NCI-H69 (cell line): ENCODE data around the gene COL20A1.

Source experiments
- DNase-seq: peaks from one replicate; lab custom pipeline; 2025; lab: John Stamatoyannopoulos, UW

The COL20A1 gene

DNA sequence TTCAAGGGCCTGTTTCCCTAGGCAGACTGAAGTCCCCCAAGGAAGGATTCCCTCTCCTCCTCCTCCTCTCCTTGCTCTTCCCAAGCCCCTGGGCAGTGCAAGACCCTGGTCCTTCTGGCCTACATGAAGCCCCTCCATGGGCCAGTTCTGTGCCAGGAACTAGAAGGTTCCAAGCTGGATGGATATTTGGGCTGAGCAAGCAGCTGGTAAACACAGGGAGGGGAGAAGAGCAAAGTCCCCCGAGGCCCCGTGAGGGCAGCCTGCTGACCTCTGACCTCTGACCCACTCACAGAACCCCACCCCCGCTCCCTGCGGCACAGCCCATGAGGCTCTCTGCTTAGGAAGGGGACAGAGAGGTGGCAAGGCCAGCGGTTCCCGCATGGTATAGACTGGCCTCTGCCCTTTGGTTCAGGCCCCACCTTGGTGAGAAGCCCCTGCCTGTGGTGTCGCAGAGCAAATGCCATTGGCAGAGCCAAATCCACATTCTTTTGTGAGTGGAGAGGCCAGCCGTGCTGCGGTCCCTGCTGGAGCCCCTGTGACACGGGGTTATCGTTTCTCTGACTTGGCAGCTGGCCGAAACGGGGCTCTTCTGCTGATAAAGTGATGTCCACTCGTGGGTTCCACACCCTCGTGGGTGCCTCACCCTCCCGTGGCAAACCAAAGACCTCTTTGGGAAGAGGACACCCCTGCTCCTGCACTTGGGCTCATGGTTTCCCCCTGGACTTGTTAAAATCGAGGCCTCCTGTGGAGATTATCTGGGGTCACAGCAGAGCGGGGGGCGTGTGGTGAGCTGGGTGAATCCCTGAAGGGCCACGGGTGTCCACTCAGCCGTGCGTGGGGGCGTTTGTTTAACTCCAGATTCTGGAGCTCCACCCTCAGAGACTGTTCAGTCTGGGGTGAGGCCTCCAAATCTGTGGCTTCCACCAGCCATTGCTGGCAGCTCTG lies 70.3 kb downstream of the COL20A1 start:
- DNase-seq, result no peak

DNA sequence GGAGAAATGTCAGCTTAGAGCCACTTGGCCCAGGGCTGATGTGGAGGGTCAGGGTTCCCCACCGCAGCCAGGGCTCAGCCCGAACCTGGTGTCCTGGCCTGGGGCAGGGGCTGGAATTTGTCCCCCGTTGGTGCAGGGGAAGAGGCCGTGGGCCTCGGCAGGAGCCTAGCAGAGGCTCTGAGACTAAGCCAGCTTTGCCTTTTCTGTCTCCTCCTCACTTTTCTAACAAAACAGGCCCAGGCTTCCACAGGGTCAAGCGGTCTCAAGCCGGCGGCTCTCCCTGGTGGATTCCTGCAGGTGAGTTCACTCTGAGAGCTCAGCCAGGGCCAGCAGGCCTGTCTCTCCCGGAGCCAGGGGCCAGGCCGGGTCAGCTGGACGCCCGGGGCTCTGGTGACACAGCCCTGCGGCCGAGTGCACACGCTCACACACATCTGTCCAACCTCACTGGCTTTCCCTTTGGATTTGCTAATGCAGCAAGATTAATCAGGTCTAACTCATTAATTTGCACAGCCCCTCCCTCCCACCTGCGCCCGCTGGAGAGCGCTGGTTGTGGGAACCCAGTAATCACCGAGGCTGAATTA lies 71.1 kb downstream of the COL20A1 start:
- DNase-seq, result peak; percentile 7

DNA sequence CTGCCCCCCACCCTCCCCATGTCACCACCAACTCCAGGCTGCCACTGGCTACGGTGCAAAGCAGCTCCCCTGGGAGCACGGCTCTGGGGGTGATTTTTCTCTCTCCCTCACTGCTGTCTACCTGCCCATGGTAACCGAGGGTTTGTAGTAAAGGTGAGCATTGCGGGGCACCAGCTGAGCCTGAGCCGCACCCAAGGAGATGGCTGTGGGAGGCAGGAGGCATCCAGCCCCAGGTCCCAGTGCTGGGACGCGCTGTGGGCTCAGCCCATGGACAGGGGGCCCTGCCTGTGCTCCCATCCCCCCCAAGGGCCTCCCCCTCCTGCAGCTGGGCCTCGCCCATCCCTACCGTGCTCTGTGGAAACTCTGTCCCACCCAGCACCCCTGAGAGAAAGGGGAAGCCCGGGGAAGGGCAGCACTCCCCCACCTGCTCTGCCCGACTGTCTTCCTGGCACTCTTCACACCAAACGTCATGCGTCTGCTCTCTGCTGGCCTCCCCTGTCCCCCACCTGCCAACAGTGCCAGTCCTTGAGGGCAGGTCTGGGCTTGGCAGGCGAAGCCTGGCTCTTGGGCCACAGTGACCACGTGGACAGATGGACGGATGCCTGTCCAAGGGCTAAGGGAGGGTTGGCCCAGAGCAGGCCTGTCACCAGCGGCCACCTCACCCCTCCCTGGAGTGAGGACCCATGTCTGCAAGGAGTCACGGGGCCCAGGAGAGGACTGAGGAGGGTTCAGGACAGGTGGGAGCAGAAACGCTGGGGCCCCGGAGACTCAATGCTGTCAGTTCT lies 72.0 kb downstream of the COL20A1 start:
- DNase-seq, result no peak

DNA sequence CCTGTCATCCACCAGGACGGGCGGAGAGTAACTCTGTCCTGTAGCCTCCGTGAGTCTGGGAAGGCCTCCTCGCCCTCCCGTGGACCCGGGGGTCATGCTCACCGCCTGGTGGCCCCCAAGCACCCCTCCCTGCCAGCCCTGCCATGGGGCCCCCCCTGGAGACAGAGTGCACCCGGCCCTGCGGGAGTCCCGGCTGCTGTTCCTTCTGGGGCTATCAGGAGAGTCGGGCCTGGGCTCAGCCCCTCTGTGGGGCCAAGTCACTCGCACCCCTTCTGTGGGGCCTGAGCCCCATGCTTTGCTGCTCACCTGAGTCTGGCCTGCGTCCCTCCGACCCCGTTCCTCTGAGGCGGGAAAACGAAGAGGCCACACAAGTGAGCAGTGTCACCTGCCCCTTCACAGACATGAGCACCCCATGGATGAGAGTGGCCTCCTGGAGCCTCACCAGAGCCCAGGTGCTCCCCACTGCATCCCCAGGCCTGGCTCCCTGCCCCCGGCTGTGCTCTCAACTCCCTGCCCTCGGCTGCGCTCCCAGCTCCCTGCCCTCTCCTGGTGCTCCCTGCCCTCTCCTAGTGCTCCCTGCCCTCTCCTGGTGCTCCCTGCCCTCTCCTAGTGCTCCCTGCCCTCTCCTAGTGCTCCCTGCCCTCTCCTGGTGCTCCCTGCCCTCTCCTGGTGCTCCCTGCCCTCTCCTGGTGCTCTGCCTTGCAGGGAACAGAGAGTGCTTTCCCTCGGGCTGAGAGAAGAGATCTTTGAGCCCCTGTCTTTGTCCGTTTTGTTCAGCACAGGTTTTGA lies 72.8 kb downstream of the COL20A1 start:
- no peak for DNase-seq

DNA sequence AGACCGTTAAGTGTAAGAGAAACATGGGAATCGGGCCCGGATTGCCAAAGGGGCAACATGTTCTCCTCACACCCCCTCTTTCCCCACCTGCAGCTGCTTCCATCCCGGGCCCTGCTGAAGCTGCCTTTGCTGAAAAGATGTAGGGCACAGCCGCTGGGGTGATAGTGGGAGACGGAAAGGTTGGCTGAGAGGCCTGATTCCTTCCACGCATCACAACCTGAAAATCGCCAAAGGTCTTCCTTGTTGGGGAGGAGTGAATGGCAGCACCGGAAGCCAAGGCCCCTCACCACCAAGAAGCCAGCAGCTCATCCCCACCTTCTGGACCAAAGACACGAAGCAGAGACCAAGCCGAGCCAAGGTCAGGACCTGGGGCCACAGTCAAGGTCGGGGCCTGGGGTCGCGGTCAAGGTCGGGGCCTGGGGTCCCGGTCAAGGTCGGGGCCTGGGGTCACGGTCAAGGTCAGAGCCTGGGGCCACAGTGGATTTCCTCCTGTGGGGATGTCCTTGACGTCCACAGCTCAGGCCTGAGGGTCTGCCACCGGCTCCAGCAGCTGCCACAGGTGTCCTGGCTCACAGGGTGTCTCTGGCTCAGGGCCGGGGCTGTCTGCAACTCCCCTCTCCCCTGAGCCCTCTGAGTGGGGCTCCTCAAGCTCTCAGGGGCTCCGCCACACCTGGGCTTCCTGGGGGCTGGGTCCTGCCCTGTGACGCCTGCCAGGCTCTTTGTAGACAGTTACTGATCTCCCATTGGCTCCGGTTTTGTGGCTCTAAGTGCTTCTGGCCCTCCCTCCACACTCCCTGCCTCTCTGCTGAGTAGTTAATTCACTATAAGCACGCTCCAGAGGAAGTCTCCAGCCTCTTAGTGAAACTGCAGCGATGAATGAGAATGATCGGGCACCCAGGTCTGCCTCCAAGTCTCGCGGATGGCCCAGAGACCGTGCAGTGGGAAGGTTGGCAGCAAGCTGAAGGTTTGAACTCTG lies 73.7 kb downstream of the COL20A1 start:
- peak; percentile 32 for DNase-seq

DNA sequence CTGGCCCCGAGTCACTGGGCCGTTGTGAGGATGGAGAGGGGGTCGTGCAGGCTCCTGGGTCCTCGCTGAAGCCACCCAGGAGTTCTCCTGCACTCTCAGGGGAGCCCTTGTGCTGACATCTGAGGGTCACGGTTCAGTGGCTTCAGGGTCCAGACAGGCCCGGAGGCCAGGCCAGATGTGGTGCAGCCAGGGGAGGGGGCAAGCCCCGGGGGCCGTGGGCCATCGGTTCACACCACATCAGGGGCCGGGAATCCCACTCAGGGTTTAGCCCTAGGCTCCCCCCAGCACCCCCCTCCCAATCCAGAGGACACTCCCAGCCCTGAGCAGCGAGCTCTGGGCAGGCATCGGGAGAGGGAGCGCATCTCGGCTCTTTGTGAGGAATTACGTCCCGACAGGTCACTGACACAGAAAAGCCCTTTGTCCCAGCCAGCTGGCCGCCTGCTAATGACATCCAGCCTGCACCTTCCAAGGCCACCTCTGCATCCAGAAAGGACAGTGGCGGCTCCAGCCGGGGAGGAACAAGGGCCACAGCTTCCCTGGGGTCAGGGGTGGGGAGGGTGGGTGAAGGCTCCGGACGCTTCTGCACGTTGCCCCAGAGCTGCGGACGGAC lies 74.6 kb downstream of the COL20A1 start:
- no peak for DNase-seq

DNA sequence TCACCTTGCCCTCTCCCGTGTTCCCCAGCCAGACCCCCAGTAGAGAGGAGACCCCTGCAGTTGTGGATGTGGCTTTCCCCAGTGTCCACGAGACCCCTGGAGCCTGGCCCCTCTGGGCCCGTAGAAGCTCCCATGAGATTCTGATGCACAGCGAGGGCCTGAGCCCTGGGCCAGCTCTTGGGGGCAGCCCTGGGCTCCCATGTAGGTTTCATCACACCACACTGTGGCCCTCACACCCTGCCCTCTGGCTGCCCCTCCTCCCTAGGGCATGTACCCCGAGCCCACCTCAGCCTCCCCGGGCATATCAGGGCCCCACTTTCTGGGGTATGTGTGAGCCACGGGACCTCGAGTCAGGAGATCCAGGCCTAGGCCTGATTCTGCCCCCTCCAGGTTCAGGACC lies 75.2 kb downstream of the COL20A1 start:
- DNase-seq, result no peak

DNA sequence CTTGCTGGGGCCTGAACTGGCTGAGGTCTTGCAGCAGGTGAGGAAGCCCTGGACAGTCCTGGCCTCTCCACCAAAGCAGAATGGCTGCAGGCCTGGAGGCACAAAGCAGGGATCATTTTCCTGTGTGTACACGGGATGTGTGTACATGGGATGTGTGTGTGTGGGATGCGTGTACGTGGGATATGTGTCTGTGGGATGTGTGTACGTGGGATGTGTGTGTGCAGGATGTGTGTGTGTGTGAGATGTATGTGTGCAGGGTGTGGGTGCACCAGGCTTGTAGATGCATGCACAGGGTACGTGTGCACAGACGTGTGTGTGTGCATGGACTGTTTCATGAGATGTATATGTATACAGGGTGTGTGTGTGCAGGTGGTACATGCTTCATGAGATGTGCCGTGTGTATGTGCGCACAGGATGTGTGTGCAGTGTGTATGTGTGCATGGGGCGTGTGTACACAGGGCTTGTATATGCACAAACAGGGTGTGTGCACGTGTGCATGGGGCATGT lies 76.1 kb downstream of the COL20A1 start:
- DNase-seq, result no peak

DNA sequence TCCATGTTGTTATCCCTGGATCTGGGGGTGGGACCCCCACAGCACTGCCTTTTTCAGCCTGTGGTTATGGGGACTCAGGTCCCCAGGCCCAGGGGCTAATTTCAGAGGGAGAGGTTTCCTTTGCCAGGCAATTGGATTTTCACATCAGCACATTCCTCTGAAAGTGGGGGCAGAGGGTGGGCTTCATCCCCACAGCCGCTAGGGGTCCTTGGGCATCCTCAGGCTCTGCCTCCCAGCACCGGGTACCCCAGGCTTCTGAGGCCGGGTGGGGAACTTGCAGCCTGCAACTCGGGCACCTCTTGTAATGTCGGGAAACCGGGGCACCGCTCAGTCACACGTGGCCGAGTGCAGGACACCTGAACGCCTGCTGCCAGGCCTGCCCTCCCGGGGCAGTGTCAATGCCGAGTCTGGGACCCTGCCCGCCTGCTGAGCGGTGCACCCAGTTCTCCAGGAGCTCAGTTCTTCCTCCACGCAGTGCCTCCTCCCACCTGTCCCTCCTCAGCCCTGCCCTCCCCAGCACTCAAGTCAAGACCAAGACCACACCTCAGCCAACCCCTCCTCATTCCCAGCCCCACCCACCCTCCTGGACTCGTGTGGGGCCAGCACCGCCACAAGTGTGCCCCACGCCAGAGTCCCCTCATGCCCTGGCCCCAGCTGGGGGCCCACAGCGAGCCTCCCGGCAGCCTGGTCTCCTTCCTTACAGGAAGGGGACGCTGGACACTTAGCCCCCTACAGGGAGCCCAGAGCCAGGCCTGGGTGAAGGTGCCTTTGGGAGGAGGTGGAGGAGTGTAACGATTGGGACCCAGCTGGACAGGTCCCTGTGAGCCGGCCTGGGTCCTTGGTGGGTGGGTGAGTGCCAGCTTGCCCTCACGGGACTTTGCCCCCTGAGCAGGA lies 77.0 kb downstream of the COL20A1 start:
- DNase-seq, result no peak

DNA sequence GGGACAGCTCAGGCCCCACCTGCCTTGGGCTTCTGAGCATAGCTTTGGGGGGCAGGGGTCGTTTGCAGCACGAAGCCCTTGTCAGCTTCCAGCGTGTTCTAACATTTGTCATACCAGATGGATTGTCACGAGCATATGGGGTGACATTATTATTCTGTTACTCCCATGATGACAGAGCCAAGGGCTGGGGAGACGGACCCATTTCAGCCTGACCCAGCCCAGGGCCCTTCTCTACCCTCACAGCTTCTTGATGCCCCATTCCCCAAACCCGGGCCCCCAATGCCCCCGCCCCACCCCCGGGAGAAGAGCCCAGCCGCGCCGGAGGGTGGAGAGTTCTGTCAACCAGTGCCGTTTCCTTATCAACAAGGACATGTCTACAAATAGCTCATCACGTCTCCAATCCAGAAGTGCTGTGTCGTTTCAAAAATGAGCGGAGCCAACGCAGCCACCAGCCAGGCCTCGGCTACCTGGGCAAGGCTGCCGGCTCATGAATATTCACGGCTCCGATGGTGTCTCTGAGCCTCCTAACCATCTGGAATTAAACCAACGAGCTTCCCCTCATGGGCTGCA lies 77.7 kb downstream of the COL20A1 start:
- no peak for DNase-seq

DNA sequence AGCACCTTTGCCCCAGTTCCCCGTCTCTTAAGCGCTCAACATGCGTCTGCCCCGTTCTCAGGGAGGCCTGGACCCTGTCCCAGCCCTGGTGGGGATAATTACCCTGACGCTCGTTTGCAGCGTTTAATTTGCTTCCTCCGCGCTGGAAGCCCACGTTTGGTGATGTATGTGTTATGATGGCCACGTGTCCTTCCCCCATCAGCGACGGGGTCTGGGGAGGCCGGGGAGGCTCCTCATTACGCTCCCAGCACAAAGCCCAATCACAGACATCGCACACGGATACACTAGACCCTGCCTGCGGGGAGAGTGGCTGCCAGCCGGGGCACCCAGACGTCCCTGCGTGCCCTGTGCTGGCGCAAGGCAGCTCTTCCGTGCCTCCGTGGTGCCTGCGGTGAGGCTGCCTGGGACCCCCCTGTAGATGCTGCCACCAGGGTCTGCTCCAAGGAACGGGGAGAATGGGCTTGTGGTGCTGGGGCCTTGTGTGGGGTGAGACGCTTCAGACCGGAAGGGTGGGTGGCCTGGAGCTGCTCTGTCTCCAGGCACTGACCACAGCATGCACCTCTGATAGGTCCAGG lies 78.4 kb downstream of the COL20A1 start:
- no peak for DNase-seq

DNA sequence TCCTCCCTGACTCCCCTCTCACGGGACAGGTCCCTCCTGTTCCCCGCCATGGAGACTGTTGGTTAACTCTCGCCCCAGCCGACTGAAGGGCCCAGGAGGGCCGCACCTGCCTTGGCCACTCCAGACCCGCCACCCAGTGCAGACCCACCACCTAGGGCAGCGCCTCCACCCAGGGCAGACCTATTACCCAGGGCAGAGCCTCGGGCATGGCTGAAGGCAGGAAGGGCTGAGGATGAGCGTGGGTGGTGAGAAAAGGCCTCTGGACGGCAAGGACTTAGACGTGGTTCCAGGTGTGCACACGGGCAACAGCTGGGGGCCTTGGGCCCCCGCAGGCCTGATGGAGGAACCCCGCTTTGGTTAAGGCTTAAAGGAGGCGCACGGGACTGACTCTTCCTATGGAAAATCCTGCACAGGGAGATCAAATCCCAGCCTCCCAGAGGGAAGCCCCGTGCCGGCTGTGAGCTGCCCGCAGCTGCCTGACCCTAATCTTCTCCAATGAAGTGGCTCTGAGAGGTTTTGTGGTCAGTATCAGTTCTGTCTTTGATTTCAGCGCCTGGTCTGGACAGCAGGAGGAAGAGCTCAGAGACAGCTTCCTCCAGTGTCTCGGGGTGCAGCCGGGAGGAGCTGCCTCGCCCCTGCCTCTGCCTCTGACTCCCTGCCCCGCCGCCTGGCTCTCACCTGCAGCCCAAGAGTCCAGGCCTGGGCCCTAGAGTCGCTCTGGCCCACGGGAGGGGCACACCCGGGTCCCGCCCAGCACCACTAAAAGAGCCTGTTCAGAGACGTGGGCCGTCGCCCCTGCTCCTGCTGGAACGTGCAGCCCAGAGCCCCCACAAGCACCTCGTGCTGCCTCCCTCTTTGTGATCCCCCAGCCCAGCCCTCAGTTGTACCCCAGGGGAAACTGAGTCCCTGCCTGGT lies 80.2 kb downstream of the COL20A1 start:
- DNase-seq, result no peak

DNA sequence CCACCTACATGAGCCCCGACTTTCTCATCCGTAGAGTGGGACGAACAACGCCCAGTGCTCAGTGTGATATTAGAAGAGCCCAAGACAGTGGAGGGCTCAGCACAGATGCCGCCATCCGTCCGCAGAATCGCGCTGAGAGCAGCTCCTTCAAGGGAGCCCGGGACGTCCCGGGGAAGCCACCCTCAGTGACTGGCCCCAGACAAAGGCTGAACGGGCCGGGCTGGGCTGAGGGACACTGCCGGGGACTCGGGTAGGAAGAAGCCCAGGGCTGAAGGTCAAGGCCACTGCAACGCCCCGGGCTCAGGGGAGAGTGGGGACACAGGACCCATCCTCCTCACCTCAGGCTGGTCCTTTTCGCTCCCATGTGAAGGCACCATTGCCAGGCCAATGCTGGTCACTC lies 81.0 kb downstream of the COL20A1 start:
- no peak for DNase-seq

DNA sequence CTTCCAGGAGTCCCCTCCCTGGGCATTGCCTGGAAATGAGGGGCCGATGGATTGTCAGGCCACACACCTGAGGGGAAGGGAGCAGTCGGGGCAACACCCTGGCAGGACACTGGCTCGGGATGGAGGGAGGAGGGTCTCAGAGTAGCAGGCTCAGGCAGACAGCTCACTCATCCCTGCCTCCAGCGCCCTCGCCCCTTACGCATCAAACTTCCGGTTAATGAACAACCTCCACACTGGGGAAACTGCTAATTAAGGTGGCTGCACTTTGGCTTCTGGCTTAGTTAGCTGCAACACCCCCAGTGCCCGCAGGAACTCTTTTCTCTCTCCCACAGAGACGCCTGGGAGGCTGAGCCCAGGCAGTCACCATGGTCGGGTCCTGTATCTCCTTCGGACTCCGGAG lies 81.5 kb downstream of the COL20A1 start:
- DNase-seq, result peak; percentile 22

DNA sequence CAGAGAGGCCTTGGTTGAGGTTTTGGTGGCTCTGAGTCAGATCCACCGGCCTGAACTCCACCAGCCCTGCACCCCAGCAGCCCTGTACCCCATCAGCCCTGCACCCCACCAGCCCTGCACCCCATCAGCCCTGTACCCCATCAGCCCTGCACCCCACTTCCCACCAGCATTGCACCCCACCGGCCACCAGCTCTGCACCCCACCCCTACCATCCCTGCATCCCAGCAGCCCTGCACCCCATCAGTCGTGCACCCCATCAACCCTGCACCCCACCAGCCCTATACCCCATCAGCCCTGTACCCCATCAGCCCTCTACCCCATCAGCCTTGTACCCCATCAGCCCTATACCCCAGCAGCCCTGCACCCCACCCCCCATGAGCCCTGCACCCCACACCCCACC lies 82.5 kb downstream of the COL20A1 start:
- DNase-seq, result no peak

DNA sequence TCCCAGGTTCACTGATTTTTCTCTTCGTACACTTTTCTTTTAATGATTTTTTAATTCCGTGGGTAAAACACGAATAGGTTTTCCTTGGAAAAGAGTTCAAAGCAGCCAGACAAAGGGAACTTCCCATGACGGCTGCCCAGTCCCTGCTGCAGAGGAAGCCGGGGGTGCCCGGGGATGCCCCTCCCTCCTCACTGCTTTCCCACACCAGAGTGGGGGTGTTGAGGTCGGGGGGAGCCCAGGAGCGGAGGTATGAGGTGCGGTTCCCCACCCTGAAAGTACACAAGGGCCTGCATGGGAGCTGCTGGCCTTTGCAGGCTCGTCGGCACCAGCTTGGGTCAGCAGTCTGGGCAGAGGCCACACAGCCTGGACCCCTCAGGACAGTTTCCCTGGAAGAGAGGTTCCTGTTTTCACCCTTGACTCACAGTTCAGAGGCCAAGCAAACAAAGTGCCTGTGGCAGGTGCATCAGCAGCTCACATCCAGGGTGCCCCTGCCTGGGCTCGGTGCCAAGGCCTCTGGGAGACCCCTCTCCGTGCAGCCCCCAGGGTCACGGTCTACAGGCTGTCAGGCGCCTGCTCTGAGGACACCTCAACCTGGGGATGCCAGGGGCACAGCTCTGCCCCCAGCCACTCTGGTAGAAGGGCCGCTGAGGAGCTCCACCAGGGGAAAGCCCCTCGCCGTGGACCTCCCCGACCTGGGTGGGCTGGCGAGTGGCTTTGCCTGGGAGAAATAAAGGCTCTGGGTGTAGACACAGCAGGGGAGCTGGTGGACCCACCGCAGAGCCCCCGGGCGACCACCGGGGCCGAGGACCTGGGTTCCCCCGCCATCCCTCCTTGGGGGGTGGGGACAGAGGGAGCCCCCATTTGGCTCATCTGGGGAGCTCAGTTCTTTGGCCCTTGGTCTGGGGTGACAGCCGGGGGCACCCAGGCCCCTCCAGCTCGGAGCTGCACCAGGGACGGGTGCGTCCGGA lies 83.6 kb downstream of the COL20A1 start:
- no peak for DNase-seq
